Choroid plexus epithelial cell (primary cell): ENCODE results near the gene NDUFA8.

ENCODE experiments used
- DNase-seq: peaks from one replicate; pipeline ENCODE4 v3.0.0-alpha.2; 2010; ENCODE audit warnings: low read depth
- H3K4me3 ChIP-seq: 2 replicates; pipeline ENCODE4 v1.5.1; 2011; ENCODE audit warnings: low read depth, mild to moderate bottlenecking, control low read depth, low read length, moderate library complexity
- CTCF ChIP-seq: conservative IDR thresholded peaks from 2 replicates; pipeline ENCODE4 v1.5.1; 2011; ENCODE audit warnings: low read depth, mild to moderate bottlenecking, control low read depth, inconsistent platforms, low read length, moderate library complexity

NDUFA8 gene

GRCh38 chr9:122202111-122202510 lies 42.5 kb upstream of the NDUFA8 start:
- no peak overlapping the region for H3K4me3 ChIP-seq
- TF ChIP-seq CTCF, result no peak
- DNase-seq, result no peak

- no peak for TF ChIP-seq CTCF
- DNase-seq, result peak; percentile 78
Observed at GRCh38 chr9:122201641-122202040, 42.1 kb upstream of the NDUFA8 start.

GRCh38 chr9:122200960-122201595 lies 41.5 kb upstream of the NDUFA8 start:
- peak; percentile 63 for DNase-seq
- no peak overlapping the region for H3K4me3 ChIP-seq
- TF ChIP-seq CTCF, result no peak

More at GRCh38 chr9:122201641-122202040, 42.1 kb upstream of the NDUFA8 start:
- H3K4me3 ChIP-seq, result no peak overlapping the region

GRCh38 chr9:122197882-122198281 lies 38.3 kb upstream of the NDUFA8 start:
- TF ChIP-seq CTCF, result no peak

GRCh38 chr9:122197426-122197825 lies 37.8 kb upstream of the NDUFA8 start:
- DNase-seq, result no peak
- no peak overlapping the region for H3K4me3 ChIP-seq
- TF ChIP-seq CTCF, result no peak

More at GRCh38 chr9:122197882-122198281, 38.3 kb upstream of the NDUFA8 start:
- H3K4me3 ChIP-seq, result no peak overlapping the region
- no peak for DNase-seq

GRCh38 chr9:122195875-122196274 lies 36.3 kb upstream of the NDUFA8 start:
- H3K4me3 ChIP-seq, result no peak overlapping the region
- no peak for DNase-seq
- TF ChIP-seq CTCF, result no peak

- H3K4me3 ChIP-seq, result no peak overlapping the region
- TF ChIP-seq CTCF, result no peak
- DNase-seq, result no peak
Observed at GRCh38 chr9:122193651-122194050, 34.1 kb upstream of the NDUFA8 start.
